Spleen (tissue), 7 donors: ENCODE measurements around the gene INPP4A.

Experiments
- CTCF ChIP-seq, 11 experiments: fragments of 200-600 bp in 7 of 11; fragments of 450-650 bp in 4 of 11; sonication (generic) in 4 of 11; IDR thresholded peaks in 8 of 11; conservative IDR thresholded peaks in 3 of 11; 1 replicate in 7 of 11; 2 replicates in 4 of 11; pipeline versions ENCODE4 v1.4.0 to v1.8.0; 2016 to 2021; ENCODE audit warnings: antibody characterized with exemption in 11 of 11, inconsistent platforms in 4 of 11, mild to moderate bottlenecking in 1 of 11
- POLR2A ChIP-seq, 3 donors: fragments of 450-650 bp; IDR thresholded peaks; one replicate each; pipeline ENCODE4 v1.5.1; 2017; ENCODE audit warnings: antibody characterized with exemption in 3 of 3, mild to moderate bottlenecking in 1 of 3
- POLR2AphosphoS5 ChIP-seq, 3 donors: sonication (generic); formaldehyde crosslinking; IDR thresholded peaks; one replicate each; pipeline ENCODE4 v1.5.1; 2017; ENCODE audit warnings: antibody characterized with exemption in 3 of 3
- donor health status: DM: no; HTN: no; CAD: no; lungs with moderate emphysema.
- donor health status: DM: no; HTN: no; CAD: no.
- donor health status: DM: no; HTN: no; CAD: no.

- TF ChIP-seq CTCF (IDR thresholded peaks at IDR 0.05 in 8 of 11, conservative IDR thresholded peaks at IDR 0.05 in 3 of 11) (no peak), POLR2A (IDR thresholded peaks at IDR 0.05) (no peak), POLR2AphosphoS5 (IDR thresholded peaks at IDR 0.05) (no peak)
Measured at GRCh38 chr2:98604547-98604946, 159.9 kb downstream of the INPP4A start.
